SHP77 treated with DMSO at 0.1 percent for 48 hours (cell line): ENCODE results near the gene SULT1C2.
"Not testable (repeated sequence)": the region's sequence is repeated elsewhere in the genome, so short reads cannot be mapped to it uniquely, and the experiment has no call there.

ENCODE experiments used
- DNase-seq: peaks from one replicate; lab custom pipeline; 2025; lab: John Stamatoyannopoulos, UW

Gene SULT1C2

GRCh38 chr2:108351889-108352288, 63.2 kb downstream of the SULT1C2 start:
- DNase-seq = no peak

- no peak for DNase-seq
These were observed 65.4 kb downstream of the SULT1C2 start for GRCh38 chr2:108354136-108354535.

- DNase-seq = no peak
These were observed 67.4 kb downstream of the SULT1C2 start for GRCh38 chr2:108355906-108356734.

GRCh38 chr2:108359336-108359735, 70.6 kb downstream of the SULT1C2 start:
- not testable (repeated sequence) for DNase-seq
